ENCODE results near the gene STYX. TPM values are rescaled to one million over a fixed set of nuclear protein-coding genes. Genes with fewer than 3 reads are reported as not detected.
A peak's percentile ranks its signal among the peaks of the same experiment; 100 is the strongest.

Gene STYX
- total and polyA plus RNA-seq, 2 of the 4 experiments (the other 2 are of a cell fraction), result 5.8 to 7.5 TPM

GRCh38 chr14:52692248-52692962 is 37.6 kb upstream of the STYX start:
- peak; percentile 84 for TF ChIP-seq CEBPB (IDR thresholded peaks at IDR 0.05; ENCODE audit: low read depth, low read length)
- TF ChIP-seq ELK1 (IDR thresholded peaks at IDR 0.05; ENCODE audit: borderline replicate concordance, low read depth, low read length), result no peak
- Histone ChIP-seq H3K9ac (ENCODE audit: low read depth, low read length) (no peak overlapping the region), H3K9me1 (ENCODE audit: insufficient read depth, low read length) (peaks cover 3% of the 10 kb centered on the region; the same call in 1 of the 2 replicates), H3K27ac (ENCODE audit: insufficient read depth, low read length) (no peak overlapping the region), H3K27me3 (ENCODE audit: control insufficient read depth, insufficient read depth, low read length) (no peaks in the 10 kb centered on the region), H4K91ac (ENCODE audit: insufficient read depth, low read depth, low read length) (no peak overlapping the region), H2AK9ac (replicated peaks; ENCODE audit: low read depth, low read length, poor library complexity) (no peak overlapping the region), H3K56ac (ENCODE audit: extremely low read depth, insufficient read depth, low read length) (no peak overlapping the region), H2AK5ac (ENCODE audit: low read depth, low read length) (no peak overlapping the region), H3K36me3 (ENCODE audit: control insufficient read depth, insufficient read depth, low read length) (no peaks in the 10 kb centered on the region), H3K18ac (ENCODE audit: low read depth, low read length) (no peak overlapping the region), H2BK5ac (ENCODE audit: low read depth, low read length, poor library complexity, severe bottlenecking) (peak overlapping the region; percentile 28), H3K4me2 (ENCODE audit: low read depth, low read length) (peak overlapping the region; percentile 9), H2BK20ac (ENCODE audit: low read depth, low read length) (no peak overlapping the region), H2AFZ (replicated peaks; ENCODE audit: low read length, poor library complexity) (no peak overlapping the region), H4K5ac (ENCODE audit: low read depth, low read length) (no peak overlapping the region), H3K4me3 (ENCODE audit: insufficient read depth, low read depth, low read length) (no peak overlapping the region; the same call in 1 of the 2 replicates), H3K4ac (ENCODE audit: low read depth, low read length) (no peak overlapping the region), H4K20me1 (ENCODE audit: insufficient read depth, low read length) (peaks cover 44% of the 10 kb centered on the region), H3K9me3 (ENCODE audit: control insufficient read depth, insufficient read depth, low read length) (no peaks in the 10 kb centered on the region), H3K23ac (ENCODE audit: low read depth, low read length) (peak overlapping the region; percentile 54; the same call in 1 of the 2 replicates), H2BK120ac (ENCODE audit: low read depth, low read length) (no peak overlapping the region), H3K4me1 (ENCODE audit: control insufficient read depth, insufficient read depth, low read length) (peaks cover 2% of the 10 kb centered on the region), H2BK15ac (ENCODE audit: low read depth, low read length) (no peak overlapping the region), H3K79me1 (ENCODE audit: low read depth in 1 of 2, low read length in 2 of 2) (peaks cover 10 to 61% of the 10 kb centered on the region in 2 experiments), H3K14ac (replicated peaks; ENCODE audit: low read depth, low read length) (no peak overlapping the region), H4K8ac (ENCODE audit: low read depth in 2 of 2, low read length in 2 of 2) (no peak overlapping the region)
- intact Hi-C loops (cut with micrococcal nuclease), result loop anchor here (5.0 kb wide), 2 partner anchors 380 to 395 kb away; partner anchors contain the start of gene PTGER2
- WGBS, 2 experiments (ENCODE audit: extremely low coverage in 2 of 2, insufficient read length in 1 of 2), result no CpG with 5 or more reads among the region's 5 CpGs
- dilution Hi-C loops (cut with HindIII; ENCODE audit: low sequenced_read_pairs, unreplicated experiment), result no loop called here
- ATAC-seq (ENCODE audit: low read depth) (peak; percentile 10; the same call in 1 of the 2 replicates), DNase-seq (peak; percentile 75)
- in situ Hi-C loops (cut with MboI; ENCODE audit: low sequenced_read_pairs), result loop anchor here (25.0 kb wide), 1 partner anchor 380 kb away; the partner anchor contains the start of gene PTGER2
- ChIA-PET POLR2A (ENCODE audit: unreplicated experiment) (interaction anchor here (0.5 kb wide), 1 partner anchor 19 kb away, joined by 3 read pairs; no protein-coding TSS in a partner anchor), CTCF (no interaction called here)
- BruUV-seq (replicated peaks), result no TSS peak
